ENCODE data around the gene ALOX15. TPM values are rescaled to one million over a fixed set of nuclear protein-coding genes. Genes with fewer than 3 reads are reported as not detected.

Gene ALOX15
- total RNA-seq, 1 experiment from 2014 or later = not detected

GRCh38 chr17:4587195-4587594, 54.3 kb downstream of the ALOX15 start:
- intact Hi-C loops (cut with micrococcal nuclease) = no loop called here
- ATAC-seq = no peak
- no peaks in the 10 kb centered on the region for H3F3A ChIP-seq (ENCODE audit: low read length, unreplicated experiment)
- H3K27ac ChIP-seq (ENCODE audit: low read length) = no peak overlapping the region
- ChIA-PET POLR2A (ENCODE audit: unreplicated experiment) (no interaction called here), CTCF (no interaction called here)
- H4K20me1 ChIP-seq (ENCODE audit: low read length) = no peaks in the 10 kb centered on the region
- no peak overlapping the region for H3K9ac ChIP-seq (ENCODE audit: low read length)
- H3K27me3 ChIP-seq (ENCODE audit: low read length) = peaks cover 36% of the 10 kb centered on the region
- H3K9me2 ChIP-seq (replicated peaks; ENCODE audit: low read length) = no peaks in the 10 kb centered on the region
- H3K79me2 ChIP-seq (ENCODE audit: low read length) = no peaks in the 10 kb centered on the region
- BruUV-seq (replicated peaks) = no TSS peak
- H3K9me3 ChIP-seq (ENCODE audit: low read length) = no peaks in the 10 kb centered on the region
- no peak overlapping the region for H3K4me2 ChIP-seq (ENCODE audit: low read length)
- no peak overlapping the region for H2AFZ ChIP-seq (ENCODE audit: low read length)
- H3K4me1 ChIP-seq (ENCODE audit: insufficient read depth, low read length) = no peaks in the 10 kb centered on the region
- H3K4me3 ChIP-seq (ENCODE audit: low read length) = no peak overlapping the region
- H3K36me3 ChIP-seq (ENCODE audit: low read depth, low read length) = no peaks in the 10 kb centered on the region
- no peak for TF ChIP-seq CTCF (conservative IDR thresholded peaks at IDR 0.05; ENCODE audit: low read depth, low read length)
- DNase-seq = no peak

GRCh38 chr17:4586043-4586442, 55.4 kb downstream of the ALOX15 start:
- intact Hi-C loops (cut with micrococcal nuclease) = no loop called here
- TF ChIP-seq EZH2 (IDR thresholded peaks at IDR 0.05; ENCODE audit: low read length, unreplicated experiment) (no peak), EZH2phosphoT487 (IDR thresholded peaks at IDR 0.05; ENCODE audit: borderline replicate concordance, low read length) (no peak), CTCF (conservative IDR thresholded peaks at IDR 0.05; ENCODE audit: low read depth, low read length) (no peak)

GRCh38 chr17:4585638-4585994, 55.9 kb downstream of the ALOX15 start:
- POLR2A ChIA-PET (ENCODE audit: unreplicated experiment) = no interaction called here
- intact Hi-C loops (cut with micrococcal nuclease) = no loop called here
- no TSS peak for BruUV-seq (replicated peaks)

More at GRCh38 chr17:4586043-4586442, 55.4 kb downstream of the ALOX15 start:
- no peaks in the 10 kb centered on the region for H3K79me2 ChIP-seq (ENCODE audit: low read length)
- H3K9ac ChIP-seq (ENCODE audit: low read length) = no peak overlapping the region
- no peaks in the 10 kb centered on the region for H3K9me2 ChIP-seq (replicated peaks; ENCODE audit: low read length)
- ATAC-seq = no peak
- no peak overlapping the region for H3K4me3 ChIP-seq (ENCODE audit: low read length)
- H3K9me3 ChIP-seq (ENCODE audit: low read length) = no peaks in the 10 kb centered on the region
- H4K20me1 ChIP-seq (ENCODE audit: low read length) = no peaks in the 10 kb centered on the region
- no peaks in the 10 kb centered on the region for H3K4me1 ChIP-seq (ENCODE audit: insufficient read depth, low read length)
- ChIA-PET CTCF (no interaction called here), POLR2A (ENCODE audit: unreplicated experiment) (no interaction called here)
- H3K4me2 ChIP-seq (ENCODE audit: low read length) = no peak overlapping the region
- peaks cover 36% of the 10 kb centered on the region for H3K27me3 ChIP-seq (ENCODE audit: low read length)
- BruUV-seq (replicated peaks) = no TSS peak
- no peaks in the 10 kb centered on the region for H3F3A ChIP-seq (ENCODE audit: low read length, unreplicated experiment)
- H3K27ac ChIP-seq (ENCODE audit: low read length) = no peak overlapping the region
- H2AFZ ChIP-seq (ENCODE audit: low read length) = no peak overlapping the region
- no peaks in the 10 kb centered on the region for H3K36me3 ChIP-seq (ENCODE audit: low read depth, low read length)
- no peak for DNase-seq

More at GRCh38 chr17:4585638-4585994, 55.9 kb downstream of the ALOX15 start:
- H4K20me1 ChIP-seq (ENCODE audit: low read length) = no peaks in the 10 kb centered on the region
- H3K4me2 ChIP-seq (ENCODE audit: low read length) = no peak overlapping the region
- H2AFZ ChIP-seq (ENCODE audit: low read length) = no peak overlapping the region
- H3K4me3 ChIP-seq (ENCODE audit: low read length) = no peak overlapping the region
- CTCF ChIA-PET = no interaction called here
- H3K4me1 ChIP-seq (ENCODE audit: insufficient read depth, low read length) = no peaks in the 10 kb centered on the region
- H3K27ac ChIP-seq (ENCODE audit: low read length) = no peak overlapping the region
- H3K27me3 ChIP-seq (ENCODE audit: low read length) = peaks cover 36% of the 10 kb centered on the region
- ATAC-seq (no peak), DNase-seq (no peak)
- H3K9me3 ChIP-seq (ENCODE audit: low read length) = no peaks in the 10 kb centered on the region
- no peaks in the 10 kb centered on the region for H3F3A ChIP-seq (ENCODE audit: low read length, unreplicated experiment)
- no peaks in the 10 kb centered on the region for H3K9me2 ChIP-seq (replicated peaks; ENCODE audit: low read length)
- H3K36me3 ChIP-seq (ENCODE audit: low read depth, low read length) = no peaks in the 10 kb centered on the region
- no peaks in the 10 kb centered on the region for H3K79me2 ChIP-seq (ENCODE audit: low read length)
- H3K9ac ChIP-seq (ENCODE audit: low read length) = no peak overlapping the region
- TF ChIP-seq EZH2 (IDR thresholded peaks at IDR 0.05; ENCODE audit: low read length, unreplicated experiment) (no peak), CTCF (conservative IDR thresholded peaks at IDR 0.05; ENCODE audit: low read depth, low read length) (no peak), EZH2phosphoT487 (IDR thresholded peaks at IDR 0.05; ENCODE audit: borderline replicate concordance, low read length) (no peak)

Data from PC-3 (cell line).